HFF-Myc (cell line): ENCODE data around the gene NUAK1.

ENCODE experiments used
- DNase-seq: peaks from one replicate; pipeline ENCODE4 v3.0.0-alpha.2; 2011; ENCODE audit warnings: low read depth; ENCODE audit errors: extremely low read depth
- H3K4me3 ChIP-seq: replicated peaks from 2 replicates; pipeline ENCODE4 v1.5.1; 2011; ENCODE audit warnings: low read depth, mild to moderate bottlenecking, control low read depth, low read length
- CTCF ChIP-seq: IDR thresholded peaks from 2 replicates; pipeline ENCODE4 v1.5.1; 2012; ENCODE audit warnings: mild to moderate bottlenecking, low read depth, low read length, control low read depth; ENCODE audit errors: missing control alignments

The NUAK1 gene

GRCh38 chr12:106073179-106073578, 65.6 kb downstream of the NUAK1 start:
- no peak overlapping the region for H3K4me3 ChIP-seq
- TF ChIP-seq CTCF = no peak
- DNase-seq = no peak

- H3K4me3 ChIP-seq = no peak overlapping the region
- no peak for DNase-seq
- no peak for TF ChIP-seq CTCF
These were observed 66.0 kb downstream of the NUAK1 start for GRCh38 chr12:106072751-106073150.

DNA sequence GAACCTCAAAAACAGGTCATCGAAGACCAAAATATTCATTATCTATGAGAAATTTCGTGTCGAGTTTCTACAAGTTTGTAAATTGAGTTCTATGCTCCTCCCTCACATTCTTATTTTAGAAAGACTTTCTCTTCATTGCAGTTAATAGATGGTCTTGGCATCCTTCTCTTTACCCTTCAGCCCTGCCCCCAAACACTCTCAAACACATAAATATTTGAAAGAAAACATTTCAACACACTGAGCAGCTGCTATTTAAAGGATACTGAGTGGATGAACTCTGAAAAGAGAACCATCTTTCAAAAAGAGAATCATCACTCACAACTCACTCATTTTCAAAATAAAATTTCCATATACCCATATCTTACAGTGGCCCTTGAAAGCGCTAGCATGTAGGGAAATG, 67.1 kb downstream of the NUAK1 start:
- TF ChIP-seq CTCF = no peak
- no peak overlapping the region for H3K4me3 ChIP-seq
- DNase-seq = no peak

- DNase-seq = no peak
- no peak overlapping the region for H3K4me3 ChIP-seq
- TF ChIP-seq CTCF = no peak
These were observed 68.1 kb downstream of the NUAK1 start for GRCh38 chr12:106070611-106071010.

GRCh38 chr12:106070147-106070546, 68.6 kb downstream of the NUAK1 start:
- no peak for TF ChIP-seq CTCF
- no peak overlapping the region for H3K4me3 ChIP-seq
- no peak for DNase-seq

GRCh38 chr12:106068296-106068695, 70.5 kb downstream of the NUAK1 start:
- no peak for DNase-seq
- H3K4me3 ChIP-seq = no peak overlapping the region
- no peak for TF ChIP-seq CTCF

- no peak overlapping the region for H3K4me3 ChIP-seq
- DNase-seq = no peak
- TF ChIP-seq CTCF = no peak
These were observed 71.0 kb downstream of the NUAK1 start for GRCh38 chr12:106067606-106068205.
